Measurements from ENCODE around the gene KAT7.
"Not testable (repeated sequence)": the region's sequence is repeated elsewhere in the genome, so short reads cannot be mapped to it uniquely, and the experiment has no call there.

Gene KAT7

DNA sequence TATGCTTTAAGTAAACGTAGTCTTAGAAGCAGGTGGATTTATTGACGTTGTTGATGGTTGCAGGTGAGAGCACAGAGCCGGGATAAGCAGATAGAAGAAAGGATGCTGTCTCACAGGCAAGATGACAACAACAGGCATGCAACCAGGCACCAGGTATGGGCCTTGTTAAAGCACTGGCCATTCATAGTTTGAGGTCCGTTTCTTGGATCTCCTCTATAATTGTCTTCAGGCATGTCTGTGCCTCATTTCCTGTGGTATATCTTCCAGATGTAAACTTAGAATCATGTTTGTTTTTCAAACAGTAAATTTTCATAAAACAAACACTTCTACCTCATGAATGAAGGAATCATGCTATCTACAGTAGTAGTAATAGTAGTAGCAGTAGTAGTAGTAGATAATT, 20.6 kb downstream of the KAT7 start:
- DNase-seq (ENCODE audit: low spot score) = no peak

DNA sequence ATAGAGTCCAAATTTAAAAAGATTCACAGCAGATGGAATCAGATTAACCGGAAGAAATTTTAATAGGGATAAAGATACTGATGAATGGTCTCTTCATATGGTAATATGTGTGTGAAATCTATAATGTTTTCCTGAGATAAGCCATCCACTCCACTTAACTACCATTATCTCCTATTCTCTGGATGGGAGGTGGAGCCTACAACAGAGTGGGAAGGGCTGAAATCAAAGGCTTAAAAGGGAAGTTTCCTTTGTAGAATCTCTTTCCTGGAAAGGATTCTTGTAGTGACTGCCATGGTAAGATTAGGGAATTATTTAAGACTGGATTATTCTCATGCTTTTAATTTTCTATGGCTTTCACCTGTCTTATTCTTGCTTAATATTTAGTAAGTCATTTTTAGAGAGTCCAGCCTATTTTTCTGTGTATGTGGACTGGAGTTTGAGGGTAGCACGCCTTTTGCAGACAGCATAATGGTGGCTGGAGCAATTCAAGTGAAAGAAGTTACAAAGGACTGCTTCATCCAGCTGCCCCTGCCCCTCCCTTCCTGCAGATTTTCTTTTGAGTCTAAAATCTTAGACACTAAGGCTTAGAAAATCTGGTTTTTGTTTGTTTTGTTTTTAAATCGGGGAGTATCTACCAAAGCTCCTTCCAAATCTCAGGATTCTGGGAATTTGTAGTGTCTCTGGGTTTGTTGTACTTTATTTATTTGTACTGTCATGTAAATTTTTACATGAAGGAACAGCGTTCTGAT, 26.5 kb downstream of the KAT7 start:
- no peak for DNase-seq (ENCODE audit: low spot score)

DNA sequence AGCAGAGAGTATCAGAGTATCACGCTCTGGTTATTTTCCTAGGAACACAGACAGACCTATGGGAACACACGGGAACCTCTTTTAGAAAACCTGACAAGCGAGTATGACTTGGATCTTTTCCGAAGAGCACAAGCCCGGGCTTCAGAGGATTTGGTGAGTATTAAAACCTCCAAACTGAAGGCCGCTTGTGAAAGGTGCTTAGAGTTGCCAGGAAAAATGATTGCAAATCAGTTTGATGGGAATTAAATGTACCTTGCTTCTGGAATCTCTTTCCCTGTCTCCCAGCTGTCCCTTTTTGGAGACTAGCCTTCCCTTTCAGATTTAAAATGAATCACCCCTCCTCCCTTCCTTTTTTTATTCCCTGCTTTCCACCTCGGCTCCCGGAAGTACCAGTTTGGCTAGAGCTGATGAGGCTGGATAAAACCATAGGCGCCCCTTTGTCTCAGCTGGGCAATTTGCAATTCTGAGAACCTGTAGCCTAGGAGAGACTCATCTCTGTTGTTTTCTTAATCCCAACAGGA, 27.3 kb downstream of the KAT7 start:
- no peak for DNase-seq (ENCODE audit: low spot score)

DNA sequence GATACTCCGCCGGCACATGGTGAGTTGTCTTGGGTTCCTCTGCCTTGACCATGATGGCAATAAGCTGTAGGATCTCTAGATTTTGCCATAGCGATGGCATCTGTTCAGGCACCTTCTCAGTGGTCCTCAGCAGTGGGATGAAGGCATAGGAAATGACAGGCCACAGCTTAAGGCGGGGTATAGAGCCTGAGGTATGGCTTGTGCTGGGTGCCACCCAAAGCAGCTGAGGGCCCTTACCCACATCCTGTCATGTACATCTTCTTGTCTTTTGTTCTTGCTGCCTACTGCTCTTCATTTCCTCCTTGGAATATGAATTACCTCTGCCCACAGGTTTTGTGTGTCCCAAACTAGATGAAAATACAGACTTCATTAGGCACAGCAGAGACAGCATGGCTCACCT, 29.5 kb downstream of the KAT7 start:
- DNase-seq (ENCODE audit: low spot score) = no peak

DNA sequence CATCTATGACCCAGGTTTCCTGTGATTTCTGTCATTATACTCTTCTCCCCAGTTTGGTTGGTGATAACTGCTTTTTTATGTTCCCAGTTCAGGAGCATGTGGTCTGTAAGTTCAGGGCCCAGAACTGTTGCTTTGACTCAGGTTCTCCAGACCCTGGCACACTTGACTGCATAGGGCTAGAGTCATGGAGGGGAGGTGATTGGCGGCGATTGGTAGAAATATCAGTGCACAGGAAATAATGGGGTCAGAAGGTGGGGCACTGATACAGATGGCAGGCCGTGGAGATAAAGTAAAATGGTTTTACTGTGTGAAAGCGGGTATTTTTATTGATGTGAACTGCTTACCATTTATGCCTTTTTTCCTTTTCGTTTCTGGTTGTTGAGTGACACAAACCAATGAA, 30.7 kb downstream of the KAT7 start:
- DNase-seq (ENCODE audit: low spot score) = no peak

DNA sequence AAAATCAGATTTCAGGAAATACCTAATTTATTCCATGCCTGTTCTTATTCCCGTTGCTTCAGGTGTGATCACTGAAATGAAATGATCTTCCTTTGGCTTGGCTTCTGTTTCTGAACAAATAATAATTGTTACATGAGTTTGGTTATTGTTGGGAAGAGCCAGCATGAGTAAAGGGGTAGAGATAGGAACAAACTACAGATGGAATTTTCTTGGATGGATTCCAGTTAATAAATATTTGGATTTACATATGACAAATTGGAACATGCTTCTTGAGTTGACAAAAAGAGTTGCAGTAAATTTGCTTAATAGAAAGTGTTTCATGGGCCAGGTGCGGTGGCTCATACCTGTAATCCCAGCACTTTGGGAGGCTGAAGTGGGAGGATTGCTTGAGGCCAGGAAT, 31.2 kb downstream of the KAT7 start:
- DNase-seq (ENCODE audit: low spot score) = no peak

DNA sequence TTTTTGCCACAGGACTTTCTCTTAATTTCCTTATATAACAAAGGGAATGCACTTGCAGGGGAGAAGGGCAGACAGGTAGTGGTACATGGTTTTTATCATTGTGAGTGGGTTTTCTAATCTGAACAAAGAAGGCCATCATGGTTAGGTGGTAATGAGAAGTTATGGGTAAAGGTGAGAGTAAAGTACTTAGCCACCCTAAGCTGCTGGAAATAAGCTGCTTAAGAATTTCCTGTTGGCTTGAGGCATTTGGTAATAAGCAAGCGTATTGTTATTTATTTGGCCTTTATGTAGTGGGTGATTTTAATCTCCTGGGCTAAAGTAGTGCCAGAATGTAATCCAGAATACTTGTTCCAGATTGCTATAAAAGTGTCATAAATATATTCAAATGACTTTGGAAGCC, 32.3 kb downstream of the KAT7 start:
- DNase-seq (ENCODE audit: low spot score) = no peak

DNA sequence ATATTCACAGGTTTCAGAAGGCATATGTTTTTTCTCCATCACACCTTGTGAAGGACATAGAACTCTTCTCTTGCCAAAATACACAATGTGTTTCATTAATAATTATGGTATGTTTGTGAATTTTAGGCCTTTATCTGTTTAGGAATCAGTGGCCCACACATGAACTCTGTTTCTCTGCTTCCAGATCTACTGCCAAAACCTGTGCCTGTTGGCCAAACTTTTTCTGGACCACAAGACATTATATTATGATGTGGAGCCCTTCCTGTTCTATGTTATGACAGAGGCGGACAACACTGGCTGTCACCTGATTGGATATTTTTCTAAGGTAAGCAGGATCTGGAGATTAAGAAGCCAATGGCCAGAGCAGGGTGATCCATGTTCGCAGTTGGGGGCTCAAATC, 33.0 kb downstream of the KAT7 start:
- DNase-seq (ENCODE audit: low spot score) = no peak

DNA sequence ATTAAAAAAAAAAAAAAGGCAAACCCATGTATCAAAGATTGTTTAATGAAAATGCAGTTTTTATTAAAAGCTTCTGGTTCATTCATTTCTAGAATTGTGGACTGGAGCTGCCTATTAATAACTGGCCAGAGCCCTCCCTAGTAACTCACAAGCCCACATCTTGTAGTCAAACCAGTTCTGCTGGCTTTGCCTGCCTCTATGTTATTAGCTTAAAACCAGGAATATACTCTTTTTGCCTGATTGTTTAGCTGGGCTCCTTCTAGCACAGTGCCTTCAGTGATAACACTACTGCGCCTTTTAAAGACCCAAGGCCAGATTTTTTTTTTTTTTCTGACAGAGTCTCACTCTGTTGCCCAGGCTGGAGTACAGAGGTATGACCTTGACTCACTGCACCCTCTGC, 33.4 kb downstream of the KAT7 start:
- DNase-seq (ENCODE audit: low spot score) = no peak

DNA sequence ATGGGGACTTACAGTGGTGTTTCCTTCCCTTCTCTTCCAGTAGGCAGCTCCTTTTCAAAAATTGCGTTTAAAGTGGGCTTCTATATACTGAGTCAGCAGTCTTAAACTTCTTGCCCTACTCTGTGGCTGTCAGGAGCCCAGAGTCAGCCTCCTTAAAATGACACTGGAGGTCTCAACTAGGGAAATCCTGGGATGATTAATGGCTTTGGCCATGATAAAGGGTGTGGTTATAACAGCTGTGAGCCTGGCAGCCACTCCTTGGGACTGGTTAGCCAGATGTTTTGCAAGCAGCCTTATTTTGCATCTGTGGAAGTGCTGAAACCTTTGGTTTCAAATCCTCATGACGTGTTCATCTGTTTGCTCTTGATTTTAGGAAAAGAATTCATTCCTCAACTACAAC, 34.3 kb downstream of the KAT7 start:
- DNase-seq (ENCODE audit: low spot score) = no peak

DNA sequence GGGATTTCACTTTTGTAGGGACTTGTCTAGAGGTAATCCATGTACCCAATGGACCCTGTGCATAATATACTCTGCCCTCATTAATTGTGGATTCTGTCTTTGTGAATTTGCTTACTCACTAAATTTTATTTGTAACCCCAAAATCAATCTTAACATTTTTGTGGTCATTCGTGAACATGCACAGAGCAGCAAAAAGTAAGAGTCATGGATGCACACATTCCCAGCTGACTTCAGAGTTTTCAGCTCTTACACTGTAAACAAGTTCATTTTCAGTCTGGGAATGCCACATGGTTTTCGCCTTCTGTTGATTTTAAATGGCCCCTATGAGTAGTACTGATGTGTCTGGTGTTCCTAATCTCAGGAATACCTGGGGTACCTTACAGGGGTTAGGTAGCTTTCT, 35.1 kb downstream of the KAT7 start:
- DNase-seq (ENCODE audit: low spot score) = no peak

DNA sequence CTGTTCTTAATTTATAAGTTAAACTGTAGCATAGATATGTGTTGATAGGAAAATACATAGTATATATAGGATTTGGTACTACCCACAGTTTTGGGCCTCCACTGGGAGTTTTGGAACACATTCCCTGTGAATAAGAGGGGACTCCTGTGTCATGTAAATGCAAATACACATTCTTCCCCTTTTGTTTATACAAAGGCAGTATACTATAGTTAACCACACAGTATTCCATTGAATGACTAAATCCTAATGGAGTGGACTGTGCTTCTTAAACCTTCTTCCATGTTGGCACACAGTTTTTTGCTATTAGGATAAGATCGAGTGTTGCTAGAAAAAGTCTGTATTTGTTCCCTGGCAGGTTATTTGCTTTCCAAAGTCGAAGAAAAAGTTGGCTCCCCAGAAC, 37.2 kb downstream of the KAT7 start:
- DNase-seq (ENCODE audit: low spot score) = no peak

DNA sequence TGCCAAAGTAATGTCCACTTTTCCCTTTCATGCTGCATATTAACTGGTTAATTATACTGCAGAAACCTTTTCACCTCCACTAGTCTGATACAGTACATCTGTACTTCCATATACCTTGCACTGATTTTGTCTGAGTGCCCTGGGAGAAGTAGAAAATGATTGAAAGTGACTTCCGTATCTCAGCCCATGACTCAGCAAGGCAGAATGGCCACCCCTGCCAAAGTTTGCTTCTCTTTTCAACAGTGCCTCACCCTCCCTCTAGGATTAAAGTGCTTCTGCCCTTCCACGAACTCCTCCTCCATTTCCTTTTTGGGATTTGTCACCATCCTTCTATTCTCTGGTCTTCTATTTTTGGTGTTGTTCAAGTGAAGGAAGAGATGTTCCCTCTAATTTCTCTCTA, 39.8 kb downstream of the KAT7 start:
- not testable (repeated sequence) for DNase-seq (ENCODE audit: low spot score)

DNA sequence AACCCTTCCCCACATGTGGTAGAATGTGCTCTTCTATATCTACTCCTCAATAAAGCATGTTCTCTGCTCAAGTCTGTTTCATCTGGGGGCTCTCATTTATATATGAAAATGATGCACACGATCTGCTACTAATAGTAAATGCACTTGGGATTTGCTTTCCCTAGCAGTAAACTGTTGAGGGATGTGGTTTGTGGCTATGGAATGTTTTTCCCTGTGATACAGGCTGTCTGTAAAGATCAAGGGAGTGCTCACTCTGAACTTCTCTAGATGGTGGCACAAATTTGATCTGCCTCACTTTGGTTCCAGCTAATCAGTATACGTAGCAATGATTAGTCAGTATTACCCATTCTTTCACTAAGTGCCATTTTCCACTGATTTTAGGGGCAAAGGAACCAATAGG, 40.5 kb downstream of the KAT7 start:
- no peak for DNase-seq (ENCODE audit: low spot score)

DNA sequence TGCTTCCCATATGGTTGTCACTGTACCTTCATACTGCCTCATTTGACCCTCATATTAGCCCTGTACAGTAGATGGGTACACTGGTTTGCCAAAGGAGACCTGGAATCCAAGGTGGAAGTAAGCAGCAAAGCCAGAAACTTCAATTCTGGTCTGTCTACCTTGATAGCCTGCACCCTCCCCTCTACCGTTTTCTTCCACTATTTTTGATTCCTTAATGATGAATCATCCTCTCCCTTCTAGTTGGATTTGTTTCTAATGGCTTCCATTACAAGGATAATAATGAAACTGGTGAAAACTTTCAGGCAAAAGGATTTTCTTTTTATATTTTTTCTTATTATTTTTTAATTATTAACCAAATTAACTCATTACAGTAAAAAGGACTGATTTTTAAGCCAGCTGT, 42.1 kb downstream of the KAT7 start:
- no peak for DNase-seq (ENCODE audit: low spot score)

DNA sequence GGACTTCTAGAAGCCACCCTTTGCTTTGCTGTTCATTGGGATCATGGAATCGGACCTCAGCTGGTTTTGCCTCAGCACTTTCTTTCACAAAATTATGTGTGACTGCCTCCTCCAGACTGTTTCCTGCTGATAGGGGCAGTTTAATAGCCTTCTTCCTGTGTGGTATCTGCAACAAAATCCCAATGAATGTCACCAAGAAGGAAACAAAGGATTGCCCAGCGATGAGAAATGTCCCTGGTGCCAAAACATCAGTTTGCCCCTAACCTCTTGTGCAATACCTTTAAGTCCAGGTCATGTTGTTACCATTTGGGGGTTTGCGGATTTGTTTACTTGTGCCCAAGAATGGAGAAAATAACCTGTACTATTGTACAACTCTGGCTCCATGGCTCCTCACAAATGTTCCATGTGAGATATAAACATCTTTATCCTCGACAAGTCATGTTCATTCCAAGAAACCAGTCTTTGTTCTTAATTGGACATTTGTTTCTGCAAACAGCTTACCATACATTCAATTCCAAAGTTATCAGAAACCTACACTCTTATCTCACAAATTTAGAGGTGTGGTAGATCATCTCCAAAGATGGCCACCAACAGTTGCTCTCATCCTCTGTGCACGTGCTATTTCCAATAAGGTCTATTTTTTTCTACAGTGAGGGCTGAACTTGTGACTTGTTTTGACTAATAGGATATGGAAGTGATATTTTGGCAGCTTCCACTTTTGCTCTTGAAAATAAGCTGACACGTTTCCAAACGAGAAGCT, 44.5 kb downstream of the KAT7 start:
- no peak for DNase-seq (ENCODE audit: low spot score)

DNA sequence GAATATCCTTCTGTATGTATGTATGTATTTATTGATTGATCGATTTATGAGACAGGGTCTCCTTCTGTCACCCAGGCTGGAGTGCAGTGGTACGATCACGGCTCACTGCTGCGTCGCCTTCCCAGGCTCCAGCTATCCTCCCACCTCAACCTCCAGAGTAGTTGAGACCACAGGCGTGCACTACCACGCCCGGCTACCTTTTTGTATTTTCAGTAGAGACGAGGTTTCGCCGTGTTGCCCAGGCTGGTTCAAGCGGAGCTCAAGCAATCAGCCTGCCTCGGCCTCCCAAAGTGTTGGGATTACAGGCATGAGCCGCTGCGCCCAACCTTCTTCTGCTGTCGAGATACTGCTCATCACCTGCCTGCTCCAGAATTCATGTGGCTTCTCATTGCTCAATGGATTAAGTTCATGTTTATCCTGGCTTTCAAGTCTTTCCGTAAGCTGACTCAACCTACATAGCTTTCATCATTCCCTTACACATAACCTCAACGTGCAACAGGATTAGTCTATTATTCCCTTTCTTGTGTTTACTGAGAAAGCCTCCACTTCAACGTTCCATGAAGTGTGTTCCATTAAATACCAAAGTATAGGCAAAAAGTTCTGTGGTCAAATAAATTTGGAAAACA, 45.8 kb downstream of the KAT7 start:
- DNase-seq (ENCODE audit: low spot score) = no peak

DNA sequence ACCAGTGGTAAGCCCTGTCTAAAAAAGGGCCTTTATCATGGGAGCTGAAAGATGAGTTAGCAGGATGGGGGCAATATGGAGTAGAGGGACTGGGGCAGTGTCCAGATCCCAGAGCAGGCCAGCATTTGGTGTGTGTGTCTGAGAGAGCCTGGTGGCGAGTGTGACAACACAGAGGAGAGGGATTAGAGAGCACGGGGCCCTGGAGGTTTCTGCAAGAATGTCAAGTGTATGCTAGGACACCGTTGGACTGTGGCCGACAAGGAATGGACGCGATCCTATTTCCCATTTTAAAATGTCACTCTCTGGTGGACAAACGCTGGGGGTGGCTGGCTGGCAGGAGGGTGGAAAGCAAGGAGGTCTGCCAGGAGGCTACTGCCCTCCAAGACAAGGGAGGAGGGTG, 47.0 kb downstream of the KAT7 start:
- DNase-seq (ENCODE audit: low spot score) = no peak

DNA sequence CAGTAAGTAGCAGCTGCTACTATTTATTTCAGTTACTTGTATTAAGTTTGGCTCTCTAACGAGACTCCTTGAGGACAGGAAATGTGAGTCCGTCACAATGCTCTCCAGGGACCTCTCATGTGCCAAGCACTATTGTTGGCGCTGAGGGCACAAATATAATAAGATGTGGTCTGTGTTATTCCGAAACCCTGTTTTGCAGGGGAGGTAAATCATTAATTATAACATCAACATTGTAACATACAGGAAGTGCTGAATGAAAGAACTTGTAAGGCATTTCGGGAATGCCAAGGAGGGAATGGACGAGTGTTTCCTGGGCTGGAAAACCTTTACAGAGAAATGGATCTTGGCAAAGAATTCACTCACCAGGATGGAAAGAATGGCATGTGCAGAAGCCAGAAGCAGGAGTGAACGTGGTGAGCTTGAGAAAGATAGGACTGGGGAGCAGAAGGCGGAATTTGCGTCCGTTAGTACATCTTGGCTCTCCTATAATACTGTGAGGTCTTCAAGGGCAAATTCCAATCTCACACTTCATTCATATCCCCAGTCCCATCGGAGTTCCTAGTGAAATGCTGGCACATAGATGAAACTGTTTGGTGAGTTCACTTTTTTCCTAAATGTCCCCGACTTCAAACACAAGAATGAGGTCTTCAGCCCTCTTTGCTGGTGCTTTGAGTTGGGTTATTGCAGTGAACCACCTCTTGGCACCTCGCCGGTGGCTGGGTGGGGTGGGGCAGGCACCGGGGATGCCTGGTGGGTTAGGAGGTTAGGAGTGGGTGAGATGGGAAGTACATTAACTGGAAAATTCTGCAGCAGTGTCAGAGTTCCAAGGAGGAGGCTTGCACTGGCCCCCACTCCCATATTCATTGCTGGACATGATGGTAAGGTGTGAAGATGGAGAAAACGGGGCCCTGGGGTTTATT, 47.9 kb downstream of the KAT7 start:
- no peak for DNase-seq (ENCODE audit: low spot score)

DNA sequence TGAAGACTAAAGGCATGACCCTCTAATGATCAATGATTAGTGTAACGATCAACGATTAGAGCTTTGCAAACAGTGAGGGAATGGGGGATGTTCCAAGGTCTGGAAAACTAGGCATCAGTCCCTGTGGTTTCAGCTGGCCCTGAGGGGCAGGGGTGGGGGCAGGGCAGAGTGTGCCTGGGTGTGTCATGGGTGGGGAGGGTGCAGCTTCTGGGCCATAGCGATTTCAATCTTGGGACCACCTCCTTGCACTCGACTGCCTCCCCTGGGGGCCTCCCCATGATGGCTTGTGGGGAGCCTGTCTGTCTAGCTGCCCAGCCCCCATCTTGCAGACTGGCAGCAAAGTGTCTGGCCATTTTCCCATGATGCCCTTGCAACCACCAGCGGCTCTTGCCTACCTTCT, 51.0 kb downstream of the KAT7 start:
- DNase-seq (ENCODE audit: low spot score) = no peak

DNA sequence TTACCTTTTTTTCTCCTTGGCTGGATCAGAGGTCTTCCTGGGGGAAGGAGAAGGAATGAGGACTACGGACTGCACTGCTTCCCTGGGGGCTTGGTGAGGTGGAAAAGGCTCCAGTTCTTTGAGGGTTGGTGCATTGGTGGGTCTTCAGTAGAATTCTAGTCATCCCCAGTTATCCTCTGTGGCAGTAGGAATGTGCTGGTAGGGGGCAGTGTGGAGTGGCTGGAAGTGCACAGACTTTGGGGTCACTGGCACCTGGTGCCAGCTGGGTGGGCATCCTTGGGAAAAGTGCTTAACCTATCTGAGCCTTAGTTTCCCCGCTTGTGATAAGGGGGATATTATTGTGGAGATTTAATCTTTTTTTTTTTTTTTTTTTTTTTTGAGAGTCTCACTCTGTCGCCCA, 53.1 kb downstream of the KAT7 start:
- no peak for DNase-seq (ENCODE audit: low spot score)

DNA sequence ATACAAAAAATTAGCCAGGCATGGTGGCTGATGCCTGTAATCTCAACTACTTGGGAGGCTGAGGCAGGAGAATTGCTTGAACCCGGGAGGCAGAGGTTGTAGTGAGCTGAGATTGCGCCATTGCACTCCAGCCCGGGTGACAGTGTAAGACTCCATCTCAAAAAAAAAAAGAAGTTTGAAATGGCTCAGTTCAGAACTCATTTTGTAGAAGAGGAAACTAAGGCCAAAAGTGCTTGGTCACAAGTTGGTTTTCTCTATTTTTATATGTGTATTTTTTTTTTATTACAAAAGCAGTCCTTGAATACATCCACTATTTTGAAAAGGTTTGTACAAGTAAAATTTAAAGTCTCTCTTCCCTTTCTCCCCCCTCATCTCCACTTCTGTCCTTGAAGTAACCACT, 53.9 kb downstream of the KAT7 start:
- DNase-seq (ENCODE audit: low spot score) = no peak

Measured in RKO (cell line).